Measurements from ENCODE around the gene SLIT3.

DNA sequence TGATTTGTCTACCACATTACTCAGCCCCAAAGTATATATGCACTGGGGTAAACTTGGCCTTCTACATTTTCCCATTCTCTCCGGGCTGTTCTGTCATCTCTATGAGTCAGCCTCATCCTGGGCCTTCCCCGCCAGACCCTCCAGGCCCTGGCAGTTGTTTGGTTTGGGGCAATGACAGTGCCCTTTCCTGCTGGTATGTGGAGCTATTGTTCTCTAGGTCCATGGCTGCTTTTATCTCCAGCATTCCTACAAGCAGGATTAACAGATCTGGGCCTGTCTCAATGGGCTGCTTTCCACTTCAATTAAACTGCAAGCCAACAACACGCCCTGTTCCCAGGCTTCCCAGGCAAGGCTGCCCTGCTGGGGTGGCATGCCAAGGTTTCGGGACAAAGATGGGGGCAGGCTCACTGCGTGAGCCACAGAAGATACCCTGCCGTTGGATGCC lies 136.4 kb downstream of the SLIT3 start:
- TF ChIP-seq EZH2phosphoT487 (IDR thresholded peaks at IDR 0.05): peak; percentile 64
- TF ChIP-seq, protein P1, sequence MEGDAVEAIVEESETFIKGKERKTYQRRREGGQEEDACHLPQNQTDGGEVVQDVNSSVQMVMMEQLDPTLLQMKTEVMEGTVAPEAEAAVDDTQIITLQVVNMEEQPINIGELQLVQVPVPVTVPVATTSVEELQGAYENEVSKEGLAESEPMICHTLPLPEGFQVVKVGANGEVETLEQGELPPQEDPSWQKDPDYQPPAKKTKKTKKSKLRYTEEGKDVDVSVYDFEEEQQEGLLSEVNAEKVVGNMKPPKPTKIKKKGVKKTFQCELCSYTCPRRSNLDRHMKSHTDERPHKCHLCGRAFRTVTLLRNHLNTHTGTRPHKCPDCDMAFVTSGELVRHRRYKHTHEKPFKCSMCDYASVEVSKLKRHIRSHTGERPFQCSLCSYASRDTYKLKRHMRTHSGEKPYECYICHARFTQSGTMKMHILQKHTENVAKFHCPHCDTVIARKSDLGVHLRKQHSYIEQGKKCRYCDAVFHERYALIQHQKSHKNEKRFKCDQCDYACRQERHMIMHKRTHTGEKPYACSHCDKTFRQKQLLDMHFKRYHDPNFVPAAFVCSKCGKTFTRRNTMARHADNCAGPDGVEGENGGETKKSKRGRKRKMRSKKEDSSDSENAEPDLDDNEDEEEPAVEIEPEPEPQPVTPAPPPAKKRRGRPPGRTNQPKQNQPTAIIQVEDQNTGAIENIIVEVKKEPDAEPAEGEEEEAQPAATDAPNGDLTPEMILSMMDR (IDR thresholded peaks at IDR 0.05): no peak
